ENCODE measurements around the gene CES3. TPM values are rescaled to one million over a fixed set of nuclear protein-coding genes. Genes with fewer than 3 reads are reported as not detected.
"Not testable (repeated sequence)": the region's sequence is repeated elsewhere in the genome, so short reads cannot be mapped to it uniquely, and the experiment has no call there.

Gene CES3
- total and polyA plus RNA-seq, 11 donors = 0.08 to 1.7 (median 0.88) TPM

GRCh38 chr16:66940236-66940635 is 20.8 kb upstream of the CES3 start:
- 95 to 100% (median 96%) methylated on average over 9 to 16 of the region's 16 CpGs for WGBS, 4 donors
- no peaks in the 10 kb centered on the region for H3K9me3 ChIP-seq
- TF ChIP-seq CTCF (IDR thresholded peaks at IDR 0.05) = no peak
- TF ChIP-seq POLR2A (IDR thresholded peaks at IDR 0.05) = no peak
- peaks cover 0 to 42% (median 24%) of the 10 kb centered on the region in 12 donors for H3K4me1 ChIP-seq
- H3K27ac ChIP-seq = no peak overlapping the region
- no peak for ATAC-seq
- peaks cover 0 to 72% (median 69%) of the 10 kb centered on the region in 9 donors for H3K36me3 ChIP-seq
- peak in 1 of 5 donors; percentile 9 for DNase-seq
- intact Hi-C loops (cut with DNase I) = loop anchor here in 1 of 10 donors (10.0 kb wide), 1 partner anchor 45 kb away; no protein-coding TSS in a partner anchor
- H3K4me3 ChIP-seq = no peak overlapping the region
- H3K27me3 ChIP-seq = no peaks in the 10 kb centered on the region

GRCh38 chr16:66942981-66943380 is 18.1 kb upstream of the CES3 start:
- no peaks in the 10 kb centered on the region for H3K27me3 ChIP-seq
- no peaks in the 10 kb centered on the region for H3K9me3 ChIP-seq
- ATAC-seq = no peak
- intact Hi-C loops (cut with DNase I) = loop anchor here in 1 of 10 donors (10.0 kb wide), 1 partner anchor 48 kb away; no protein-coding TSS in a partner anchor
- H3K27ac ChIP-seq = no peak overlapping the region
- peaks cover 0 to 66% (median 60%) of the 10 kb centered on the region in 9 donors for H3K36me3 ChIP-seq
- no peak for TF ChIP-seq CTCF (IDR thresholded peaks at IDR 0.05)
- no peak for TF ChIP-seq POLR2A (IDR thresholded peaks at IDR 0.05)
- no peak for DNase-seq
- H3K4me1 ChIP-seq = peaks cover 0 to 23% (median 2%) of the 10 kb centered on the region in 12 donors
- WGBS, 4 donors = 62 to 94% (median 88%) methylated on average over 4 to 5 of the region's 5 CpGs
- H3K4me3 ChIP-seq = no peak overlapping the region

GRCh38 chr16:66943426-66944053 is 17.5 kb upstream of the CES3 start:
- no peak for DNase-seq
- intact Hi-C loops (cut with DNase I) = loop anchor here in 1 of 10 donors (10.0 kb wide), 1 partner anchor 49 kb away; no protein-coding TSS in a partner anchor
- Histone ChIP-seq H3K36me3 (peaks cover 0 to 61% (median 55%) of the 10 kb centered on the region in 9 donors), H3K4me1 (peaks cover 0 to 23% (median 6%) of the 10 kb centered on the region in 12 donors), H3K27me3 (peaks cover 0 to 4% (median 0%) of the 10 kb centered on the region in 9 donors), H3K27ac (no peak overlapping the region), H3K4me3 (no peak overlapping the region), H3K9me3 (no peaks in the 10 kb centered on the region)
- no peak for TF ChIP-seq CTCF (IDR thresholded peaks at IDR 0.05)
- no peak for TF ChIP-seq POLR2A (IDR thresholded peaks at IDR 0.05)
- WGBS, 4 donors = 91 to 95% (median 94%) methylated on average over 9 to 15 of the region's 15 CpGs
- no peak for ATAC-seq

GRCh38 chr16:66944054-66944441 is 17.0 kb upstream of the CES3 start:
- H3K27me3 ChIP-seq = peaks cover 0 to 9% (median 0%) of the 10 kb centered on the region in 9 donors
- TF ChIP-seq CTCF (IDR thresholded peaks at IDR 0.05) (no peak), POLR2A (IDR thresholded peaks at IDR 0.05) (no peak)
- intact Hi-C loops (cut with DNase I) = loop anchor here in 1 of 10 donors (10.0 kb wide), 1 partner anchor 49 kb away; no protein-coding TSS in a partner anchor
- ATAC-seq (no peak), DNase-seq (no peak)
- H3K9me3 ChIP-seq = no peaks in the 10 kb centered on the region
- peaks cover 0 to 26% (median 9%) of the 10 kb centered on the region in 12 donors for H3K4me1 ChIP-seq
- 85 to 91% (median 89%) methylated on average over 5 of the region's 5 CpGs for WGBS, 4 donors
- no peak overlapping the region for H3K27ac ChIP-seq
- H3K36me3 ChIP-seq = peaks cover 0 to 56% (median 50%) of the 10 kb centered on the region in 9 donors
- H3K4me3 ChIP-seq = no peak overlapping the region

GRCh38 chr16:66944971-66945370 is 16.1 kb upstream of the CES3 start:
- ATAC-seq, H3K27ac ChIP-seq, DNase-seq, H3K9me3 ChIP-seq, H3K4me3 ChIP-seq: not testable (repeated sequence)
- 80 to 85% (median 84%) methylated on average over 9 of the region's 9 CpGs for WGBS, 4 donors
- Histone ChIP-seq H3K4me1 (peaks cover 0 to 28% (median 9%) of the 10 kb centered on the region in 12 donors), H3K27me3 (peaks cover 0 to 17% (median 0%) of the 10 kb centered on the region in 9 donors), H3K36me3 (peaks cover 0 to 46% (median 41%) of the 10 kb centered on the region in 9 donors)
- intact Hi-C loops (cut with DNase I) = loop anchor here in 1 of 10 donors (10.0 kb wide), 1 partner anchor 50 kb away; no protein-coding TSS in a partner anchor
